ENCODE results near the gene ZNF595.

DNA sequence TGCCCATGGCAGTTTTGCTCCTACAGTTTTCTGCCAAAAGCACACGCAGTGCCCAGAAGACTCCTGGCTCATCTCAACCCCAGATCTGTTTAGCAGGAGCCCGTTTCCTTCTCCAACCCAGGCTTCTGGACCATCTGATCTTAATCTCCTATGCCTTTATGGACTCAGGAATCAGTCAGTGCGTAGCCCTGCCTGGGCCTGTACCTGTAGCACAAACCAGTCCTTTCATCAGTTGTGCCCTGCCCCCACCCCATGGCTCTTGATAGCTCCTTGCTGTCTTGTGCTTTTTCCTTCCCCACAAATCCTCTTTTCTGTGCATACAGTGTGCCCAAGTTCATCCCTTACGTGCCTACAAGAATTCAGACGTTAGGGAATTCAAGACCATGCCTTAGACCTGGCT, 72.7 kb downstream of the ZNF595 start:
- TF ChIP-seq, protein P1, sequence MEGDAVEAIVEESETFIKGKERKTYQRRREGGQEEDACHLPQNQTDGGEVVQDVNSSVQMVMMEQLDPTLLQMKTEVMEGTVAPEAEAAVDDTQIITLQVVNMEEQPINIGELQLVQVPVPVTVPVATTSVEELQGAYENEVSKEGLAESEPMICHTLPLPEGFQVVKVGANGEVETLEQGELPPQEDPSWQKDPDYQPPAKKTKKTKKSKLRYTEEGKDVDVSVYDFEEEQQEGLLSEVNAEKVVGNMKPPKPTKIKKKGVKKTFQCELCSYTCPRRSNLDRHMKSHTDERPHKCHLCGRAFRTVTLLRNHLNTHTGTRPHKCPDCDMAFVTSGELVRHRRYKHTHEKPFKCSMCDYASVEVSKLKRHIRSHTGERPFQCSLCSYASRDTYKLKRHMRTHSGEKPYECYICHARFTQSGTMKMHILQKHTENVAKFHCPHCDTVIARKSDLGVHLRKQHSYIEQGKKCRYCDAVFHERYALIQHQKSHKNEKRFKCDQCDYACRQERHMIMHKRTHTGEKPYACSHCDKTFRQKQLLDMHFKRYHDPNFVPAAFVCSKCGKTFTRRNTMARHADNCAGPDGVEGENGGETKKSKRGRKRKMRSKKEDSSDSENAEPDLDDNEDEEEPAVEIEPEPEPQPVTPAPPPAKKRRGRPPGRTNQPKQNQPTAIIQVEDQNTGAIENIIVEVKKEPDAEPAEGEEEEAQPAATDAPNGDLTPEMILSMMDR (IDR thresholded peaks at IDR 0.05): no peak
- TF ChIP-seq POLR2AphosphoS5 (IDR thresholded peaks at IDR 0.05): no peak
- no peak for TF ChIP-seq POLR2A (IDR thresholded peaks at IDR 0.05; ENCODE audit: low read depth)
